Measurements from ENCODE around the gene CHRNA7.

Gene CHRNA7

DNA sequence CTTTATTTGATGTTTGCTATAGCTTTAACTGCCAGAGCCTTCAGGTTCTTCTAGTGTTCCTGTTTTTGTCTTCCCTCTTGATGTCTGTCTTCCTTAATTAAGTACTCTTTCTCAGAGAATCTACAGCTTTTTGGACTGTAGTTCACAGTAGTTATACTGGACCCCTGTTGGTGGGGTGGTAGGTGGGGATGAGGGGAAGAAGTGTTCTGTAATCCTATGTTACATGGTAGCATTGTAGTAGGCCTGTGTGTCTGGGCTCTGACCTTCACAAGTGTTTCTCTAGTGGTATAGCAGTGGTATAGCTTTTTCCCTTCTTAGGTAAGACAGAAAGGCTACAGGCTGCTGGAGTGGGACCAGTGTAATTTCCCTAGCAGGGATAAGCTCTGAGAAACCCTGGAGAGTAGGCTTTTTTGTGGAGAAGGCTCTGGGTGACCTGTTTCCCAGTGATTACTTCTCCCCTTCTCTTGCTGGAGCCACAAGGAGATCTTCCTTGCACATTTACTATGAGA lies 59.6 kb downstream of the CHRNA7 start:
- DNase-seq (ENCODE audit: low read depth in 2 of 2), result no peak

DNA sequence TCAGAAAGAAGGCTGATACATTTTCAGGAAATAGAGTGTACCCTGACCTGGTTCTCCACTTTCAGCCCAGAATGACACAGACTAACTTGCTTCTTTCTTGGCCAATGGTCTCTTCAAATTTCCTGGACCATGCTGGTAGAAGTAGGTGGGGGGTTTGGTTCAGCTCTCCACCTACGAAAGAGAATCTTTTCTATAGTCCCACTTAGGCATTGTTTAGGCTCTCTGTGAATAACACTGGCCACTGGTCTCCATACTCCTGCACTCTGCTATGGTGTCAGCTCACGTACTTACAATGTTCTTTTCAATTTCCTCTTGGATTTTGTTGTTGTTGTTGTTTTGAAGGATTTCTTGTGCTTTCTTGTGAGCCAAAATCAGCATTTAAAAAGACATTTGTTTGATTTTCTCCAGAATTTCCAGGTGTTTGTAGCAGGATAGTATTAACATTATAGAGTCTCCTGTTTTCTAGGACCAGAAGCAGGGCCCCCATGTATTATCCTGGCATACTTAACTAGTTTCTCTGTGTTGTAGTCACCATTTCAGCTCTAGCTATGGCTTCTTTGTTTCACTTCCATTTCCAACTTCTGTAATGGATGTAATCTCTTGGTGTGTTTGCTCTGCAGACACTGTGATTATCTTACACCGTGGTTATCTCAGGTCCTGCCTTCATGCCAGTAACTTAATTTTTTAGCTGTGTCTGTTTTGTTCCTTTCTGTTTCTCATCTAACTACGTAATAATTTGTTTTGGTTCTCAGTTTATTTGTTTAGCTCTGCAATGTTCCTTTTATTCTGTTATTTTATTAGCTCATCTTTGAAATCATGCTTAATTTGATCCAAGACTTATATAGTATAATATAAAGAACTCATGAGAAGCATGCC lies 61.4 kb downstream of the CHRNA7 start:
- DNase-seq (ENCODE audit: low read depth in 2 of 2), result no peak

GRCh38 chr15:32096213-32096612 lies 65.9 kb downstream of the CHRNA7 start:
- DNase-seq (ENCODE audit: low read depth in 2 of 2), result no peak

DNA sequence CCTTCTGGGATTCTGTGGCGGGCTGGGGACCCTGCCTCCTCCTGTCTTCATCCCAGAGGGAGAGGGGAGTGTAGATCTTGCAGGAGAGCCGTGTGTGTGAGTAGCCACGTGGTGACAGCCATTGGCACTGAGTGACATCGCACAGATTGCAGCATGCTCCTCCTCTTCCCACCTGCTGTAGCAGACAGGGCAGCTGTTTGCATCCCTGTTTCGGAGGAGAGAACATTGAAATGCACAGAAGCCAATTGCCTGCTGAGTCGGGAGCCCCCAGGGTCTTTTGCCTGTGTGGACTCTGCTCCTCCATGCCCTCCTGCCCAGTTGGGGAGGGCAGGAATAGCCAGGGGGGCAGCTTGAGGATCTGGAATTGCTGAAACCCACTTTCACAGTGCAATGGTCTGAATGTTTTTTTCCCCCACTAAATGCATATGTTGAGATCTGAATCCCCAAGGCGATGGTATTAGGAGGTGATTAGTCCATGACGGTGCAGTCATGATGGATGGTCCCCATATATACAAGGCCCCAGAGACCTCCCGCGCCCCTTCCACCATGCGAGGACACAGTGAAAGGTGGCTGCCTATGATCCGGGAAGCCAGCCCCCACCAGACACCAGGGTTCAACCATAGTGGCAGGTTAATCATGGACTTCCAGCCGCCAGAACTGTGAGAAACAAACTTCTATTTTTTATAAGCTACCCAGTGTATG lies 66.8 kb downstream of the CHRNA7 start:
- DNase-seq (ENCODE audit: low read depth in 2 of 2), result no peak

DNA sequence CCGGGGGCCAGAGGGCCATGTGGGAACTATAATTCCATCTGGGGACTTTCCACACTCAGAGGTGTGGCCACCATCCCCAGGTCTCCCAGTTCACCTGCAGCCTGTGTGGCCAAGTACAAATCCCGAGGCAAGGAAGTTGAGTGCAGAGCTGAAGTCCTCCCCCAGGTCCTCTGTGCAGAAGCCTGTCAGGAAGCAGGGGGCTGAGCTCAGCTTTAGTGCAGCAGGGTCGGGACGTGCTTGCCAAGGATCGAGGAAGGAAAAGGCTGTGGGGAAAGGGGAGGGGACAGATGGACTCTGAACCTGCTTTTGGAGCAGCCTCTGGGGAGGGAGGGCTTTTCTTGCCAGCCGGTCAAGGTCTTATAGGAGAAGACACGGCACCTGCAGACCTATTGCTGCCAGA lies 67.7 kb downstream of the CHRNA7 start:
- no peak for DNase-seq (ENCODE audit: low read depth in 2 of 2)

DNA sequence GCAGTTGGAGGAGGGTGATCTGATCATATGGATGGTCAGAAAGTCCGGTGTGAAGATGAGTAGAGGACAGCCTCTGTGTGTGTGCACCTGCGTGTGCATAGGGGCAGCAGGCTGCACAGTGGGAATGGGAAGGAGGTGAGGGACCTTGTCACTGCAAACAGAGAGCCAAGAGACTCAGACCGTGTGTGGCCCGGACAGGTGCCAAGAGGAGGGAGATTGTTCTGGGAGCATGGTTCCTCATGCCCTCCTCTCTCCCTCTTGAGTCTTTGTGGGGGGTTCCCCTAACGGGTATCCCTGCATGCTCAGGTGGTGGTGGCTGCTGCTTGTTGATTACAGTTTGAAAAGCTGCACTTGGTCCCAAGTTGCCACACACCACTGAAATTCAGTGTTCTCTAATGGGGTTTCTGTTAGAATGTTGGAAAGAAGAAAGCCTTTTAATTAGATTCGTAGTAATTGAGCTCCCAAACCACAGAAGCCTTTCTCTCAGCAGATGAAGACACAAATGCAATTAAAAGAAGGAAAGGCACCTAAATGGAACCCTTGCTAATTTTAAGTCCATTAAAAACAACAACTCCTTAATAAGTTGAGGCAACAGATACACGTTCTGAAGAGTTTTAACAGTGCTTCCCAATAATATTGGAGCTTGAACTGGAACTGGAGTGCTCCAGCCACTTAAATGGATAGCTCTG lies 68.9 kb downstream of the CHRNA7 start:
- no peak for DNase-seq (ENCODE audit: low read depth in 2 of 2)

GRCh38 chr15:32099956-32100684 lies 69.8 kb downstream of the CHRNA7 start:
- no peak for DNase-seq (ENCODE audit: low read depth in 2 of 2)

DNA sequence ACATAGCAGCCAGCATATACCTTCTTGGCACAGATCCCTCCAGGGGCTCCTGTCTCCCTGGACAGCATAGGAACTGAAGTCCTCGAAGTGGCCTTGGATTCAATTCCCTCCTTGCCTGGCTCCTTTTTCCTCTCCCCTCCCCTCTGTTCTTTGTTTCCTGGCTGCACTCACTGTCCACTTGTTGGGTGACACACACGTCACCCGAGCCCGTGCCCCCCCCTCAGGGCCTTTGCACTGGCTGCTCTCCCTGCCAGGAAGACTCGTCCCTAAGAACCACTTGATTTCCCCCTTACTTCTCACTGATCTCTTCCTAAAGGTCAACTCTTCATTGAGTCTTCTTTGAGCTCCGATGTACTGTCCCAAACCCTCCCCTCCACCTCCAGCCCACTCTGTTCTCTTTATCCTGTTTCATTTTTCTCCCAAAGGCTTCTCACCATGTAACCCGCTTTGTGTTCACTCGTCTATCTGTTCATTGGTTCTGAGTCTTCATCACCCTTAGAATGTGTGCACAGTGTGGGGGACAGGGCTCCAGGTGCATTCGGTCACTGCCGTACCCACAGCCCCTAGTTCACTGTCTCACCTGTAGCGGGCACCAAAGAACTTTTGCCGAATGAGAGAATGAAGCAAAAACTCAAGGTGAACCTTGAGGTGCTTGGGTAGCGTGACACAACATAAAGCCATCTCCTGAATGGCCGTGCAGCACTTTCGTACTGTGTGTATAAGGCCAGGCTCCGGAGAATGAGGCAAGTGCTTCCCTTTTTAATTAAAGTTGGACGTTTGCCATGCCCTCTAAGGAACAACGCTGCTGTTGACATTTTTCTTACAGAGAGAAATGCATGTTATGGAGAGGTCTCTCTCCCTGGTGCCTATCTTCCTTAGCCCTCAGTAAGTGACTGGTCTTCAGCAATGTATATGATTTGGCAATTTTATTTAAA lies 74.0 kb downstream of the CHRNA7 start:
- DNase-seq (ENCODE audit: low read depth in 2 of 2), result no peak

GRCh38 chr15:32105258-32106241 lies 75.2 kb downstream of the CHRNA7 start:
- no peak for DNase-seq (ENCODE audit: low read depth in 2 of 2)

DNA sequence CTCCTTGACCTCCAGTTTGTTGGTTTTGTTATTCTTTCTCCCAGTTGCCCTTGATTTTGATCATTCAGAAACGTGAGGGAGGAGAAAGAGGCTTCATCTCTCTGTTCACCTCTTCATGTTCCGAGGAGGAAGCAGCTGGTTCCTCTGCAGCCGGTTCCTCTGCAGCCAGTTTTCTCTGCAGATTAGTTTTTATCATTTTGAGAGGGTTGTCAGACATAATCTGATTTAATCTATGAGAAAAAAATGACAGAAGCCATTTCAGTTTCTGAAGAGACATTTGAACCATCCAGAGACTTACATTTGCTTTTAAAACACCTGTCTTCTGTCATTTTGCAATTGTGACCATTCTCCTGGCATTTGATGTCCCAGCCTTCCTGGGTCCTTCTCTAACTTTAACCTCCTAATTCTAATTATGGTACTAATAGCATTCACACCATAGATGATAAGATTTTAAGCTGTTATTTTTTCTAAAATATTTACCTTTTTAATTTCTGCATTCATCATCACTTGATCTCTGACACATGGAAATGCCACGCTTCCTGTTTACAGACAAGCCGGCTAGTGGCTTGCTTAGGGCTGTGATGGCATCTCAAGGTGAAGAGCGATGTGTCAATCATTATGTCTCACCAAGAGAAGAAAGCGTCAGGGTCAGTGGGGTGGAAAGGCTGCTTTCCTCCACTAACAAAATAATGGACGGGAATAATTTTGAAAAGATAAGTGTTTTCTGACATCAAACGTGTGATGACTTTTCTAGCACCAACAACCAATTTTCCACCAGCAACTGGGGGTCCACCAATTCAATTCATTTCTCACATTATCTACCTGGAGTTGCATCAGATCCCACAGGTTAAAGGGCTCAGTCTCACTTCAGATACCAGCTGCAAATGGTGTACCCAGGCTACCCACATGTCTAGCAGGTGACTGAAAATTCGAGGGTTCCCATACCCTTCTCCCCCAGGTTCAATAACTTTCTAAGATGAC lies 76.4 kb downstream of the CHRNA7 start:
- DNase-seq (ENCODE audit: low read depth in 2 of 2), result no peak

DNA sequence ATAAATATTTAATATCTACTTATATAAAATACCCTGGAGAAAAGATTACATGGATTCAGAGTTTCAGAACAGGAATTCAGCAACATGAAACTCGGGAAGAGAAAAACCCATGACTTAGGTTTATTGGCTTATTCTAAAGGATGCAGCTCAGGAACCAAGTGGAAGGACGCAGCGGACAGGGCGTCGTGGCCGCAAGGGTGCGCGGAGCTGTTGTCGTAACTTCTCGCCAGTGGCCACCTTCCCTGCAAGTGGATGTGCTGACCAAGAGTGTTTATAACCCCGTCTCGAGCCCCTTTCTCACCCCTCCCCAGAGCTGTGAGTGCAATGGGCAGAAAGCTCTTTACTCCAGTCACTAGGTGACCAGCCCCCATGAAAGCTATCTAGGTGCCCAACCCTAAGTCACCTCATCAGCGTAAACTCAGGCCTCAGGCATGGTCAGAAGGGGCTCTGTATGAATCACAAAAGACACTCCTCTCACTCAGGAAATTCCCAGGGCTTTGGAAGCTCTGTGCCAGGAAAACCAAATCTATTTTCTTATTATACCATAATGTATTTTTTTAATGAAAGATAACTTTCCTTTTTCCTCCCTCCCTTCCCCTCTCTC lies 77.3 kb downstream of the CHRNA7 start:
- DNase-seq (ENCODE audit: low read depth in 2 of 2), result no peak

DNA sequence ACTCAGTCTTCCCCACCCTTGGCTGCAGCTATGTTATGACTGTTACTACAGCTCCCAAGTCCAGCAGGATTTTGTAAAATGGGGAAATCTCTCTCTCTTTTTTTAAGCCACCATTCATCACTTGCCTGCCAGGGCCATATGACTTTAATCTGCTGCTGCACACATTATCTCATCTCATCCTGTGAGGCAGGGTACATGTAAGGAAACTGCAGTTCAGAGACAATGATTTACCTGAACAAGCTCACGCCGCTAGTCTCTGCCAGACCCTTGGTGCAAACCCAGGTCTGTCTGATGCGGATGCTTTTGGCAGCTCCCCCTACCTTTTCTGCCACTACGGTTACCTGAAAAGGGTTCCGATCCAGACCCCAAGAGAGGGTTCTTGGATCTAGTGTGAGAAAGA lies 78.3 kb downstream of the CHRNA7 start:
- no peak for DNase-seq (ENCODE audit: low read depth in 2 of 2)

DNA sequence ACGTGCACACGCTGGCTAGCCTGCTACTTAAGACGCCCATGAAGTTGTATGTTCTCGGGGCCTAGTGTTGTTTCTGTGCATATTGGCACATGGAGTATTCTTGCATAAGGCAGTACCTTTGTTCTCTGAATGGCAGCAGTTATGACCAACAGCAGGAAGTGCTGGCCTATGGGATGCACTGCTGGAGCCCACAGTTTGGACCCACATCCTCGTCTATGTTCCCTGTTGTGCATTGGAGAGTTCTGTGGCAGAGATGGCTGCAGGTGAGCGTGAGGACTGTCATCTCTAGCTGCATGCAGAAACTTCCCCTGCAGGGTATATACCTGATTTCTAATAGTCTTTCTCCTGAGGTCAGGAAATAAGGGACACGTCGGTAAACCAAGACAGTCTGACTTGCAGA lies 81.8 kb downstream of the CHRNA7 start:
- DNase-seq (ENCODE audit: low read depth in 2 of 2), result no peak

- DNase-seq (ENCODE audit: low read depth in 2 of 2), result no peak
These were observed 82.9 kb downstream of the CHRNA7 start for GRCh38 chr15:32113224-32113623.

GRCh38 chr15:32117122-32117521 lies 86.8 kb downstream of the CHRNA7 start:
- DNase-seq (ENCODE audit: low read depth in 2 of 2), result no peak

GRCh38 chr15:32119286-32119685 lies 89.0 kb downstream of the CHRNA7 start:
- no peak for DNase-seq (ENCODE audit: low read depth in 2 of 2)

- DNase-seq (ENCODE audit: low read depth in 2 of 2), result no peak
These were observed 89.5 kb downstream of the CHRNA7 start for GRCh38 chr15:32119694-32120330.

All from stimulated activated CD4-positive, alpha-beta T cell treated with anti-CD3 and anti-CD28 coated beads, Interleukin-4, amount 100 ng/mL, for 48 hours (primary cell).